HG02798 (cell line): ENCODE results near the gene ZNF48.

Experiments
- ATAC-seq: cut with Tn5 transposase; IDR thresholded peaks from one replicate; pipeline ENCODE4 v1.9.1; 2021; ENCODE audit warnings: mild to moderate bottlenecking; ENCODE audit not compliant: unreplicated experiment, poor library complexity

Gene ZNF48

DNA sequence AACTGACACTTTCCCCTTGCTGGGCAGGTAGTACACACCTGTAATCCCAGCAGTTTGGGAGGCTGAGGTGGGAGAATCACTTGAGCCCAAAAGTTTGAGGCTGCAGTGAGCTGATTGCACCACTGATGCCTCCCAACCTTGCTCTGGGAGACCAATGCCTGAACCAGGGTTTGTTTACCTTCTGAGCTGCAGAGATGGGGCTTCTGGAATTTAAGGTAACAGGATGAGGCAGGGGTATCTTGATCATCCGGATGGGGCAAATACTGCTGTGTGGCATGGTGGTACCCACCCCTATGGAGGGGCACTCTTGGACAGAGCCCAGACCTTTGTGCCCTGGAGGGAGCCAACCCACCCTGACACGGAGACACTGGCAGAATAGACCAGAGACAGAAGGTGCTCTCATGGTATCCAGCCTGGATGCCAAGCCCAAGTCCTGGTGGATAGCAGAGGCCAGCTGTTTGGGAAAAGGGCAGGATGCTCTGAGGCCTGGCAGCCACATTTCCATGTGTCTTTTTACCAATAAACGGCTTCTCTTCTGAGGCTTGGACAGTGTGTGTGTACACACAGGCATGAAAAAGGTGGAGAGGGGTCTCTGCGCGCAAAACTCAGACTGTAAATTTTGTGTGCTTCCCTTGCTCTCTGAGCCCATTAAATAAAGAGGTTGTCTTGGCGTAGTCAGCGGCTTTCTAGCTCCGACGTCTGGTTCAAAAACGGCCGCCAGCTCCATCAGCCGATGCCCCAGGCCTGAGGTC lies 4.4 kb downstream of the ZNF48 start:
- no peak for ATAC-seq

DNA sequence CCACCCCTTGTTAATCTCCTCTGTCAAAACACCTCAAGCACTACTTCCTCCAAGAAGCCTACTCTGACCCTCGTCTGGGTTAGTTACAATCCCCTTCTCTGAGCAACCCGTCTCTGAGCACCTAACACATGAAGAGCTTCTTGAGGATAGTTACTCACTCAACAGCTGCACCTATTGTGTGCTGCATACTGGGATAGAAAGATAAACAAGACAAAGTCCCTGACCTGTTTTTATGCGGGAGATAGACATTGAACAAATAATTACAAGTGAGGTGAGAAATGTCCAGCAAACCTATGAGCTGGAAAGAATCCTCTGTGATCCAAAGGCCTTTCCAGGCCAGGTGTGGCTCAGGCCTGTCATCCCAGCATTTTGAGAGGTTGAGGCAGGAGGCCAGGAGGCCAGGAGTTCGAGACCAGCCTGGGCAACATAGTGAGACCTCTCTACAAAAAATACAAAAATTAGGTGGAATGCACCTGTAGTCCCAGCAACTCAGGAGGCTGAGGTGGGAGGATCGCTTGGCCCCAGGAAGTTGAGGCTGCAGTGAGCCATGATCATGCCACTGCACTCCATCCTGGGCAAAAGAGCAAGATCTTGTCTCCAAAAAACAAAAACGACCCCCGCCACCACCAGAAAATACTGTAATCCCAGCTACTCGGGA lies 6.7 kb downstream of the ZNF48 start:
- no peak for ATAC-seq

DNA sequence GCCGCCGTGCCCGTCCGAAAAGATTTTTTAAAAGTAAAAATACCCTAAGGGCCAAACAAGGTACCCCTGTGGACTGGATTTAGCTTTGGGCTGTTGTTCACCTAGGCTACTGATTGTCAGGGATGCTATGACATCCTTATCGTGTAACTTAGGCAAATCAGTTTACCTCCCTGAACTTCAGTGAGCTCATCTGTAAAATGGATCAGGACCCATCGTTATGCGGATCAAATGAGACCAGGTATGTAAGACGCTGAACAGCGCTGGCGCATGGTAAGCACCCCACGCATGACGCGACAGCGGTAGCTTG lies 11.5 kb downstream of the ZNF48 start:
- ATAC-seq: no peak

DNA sequence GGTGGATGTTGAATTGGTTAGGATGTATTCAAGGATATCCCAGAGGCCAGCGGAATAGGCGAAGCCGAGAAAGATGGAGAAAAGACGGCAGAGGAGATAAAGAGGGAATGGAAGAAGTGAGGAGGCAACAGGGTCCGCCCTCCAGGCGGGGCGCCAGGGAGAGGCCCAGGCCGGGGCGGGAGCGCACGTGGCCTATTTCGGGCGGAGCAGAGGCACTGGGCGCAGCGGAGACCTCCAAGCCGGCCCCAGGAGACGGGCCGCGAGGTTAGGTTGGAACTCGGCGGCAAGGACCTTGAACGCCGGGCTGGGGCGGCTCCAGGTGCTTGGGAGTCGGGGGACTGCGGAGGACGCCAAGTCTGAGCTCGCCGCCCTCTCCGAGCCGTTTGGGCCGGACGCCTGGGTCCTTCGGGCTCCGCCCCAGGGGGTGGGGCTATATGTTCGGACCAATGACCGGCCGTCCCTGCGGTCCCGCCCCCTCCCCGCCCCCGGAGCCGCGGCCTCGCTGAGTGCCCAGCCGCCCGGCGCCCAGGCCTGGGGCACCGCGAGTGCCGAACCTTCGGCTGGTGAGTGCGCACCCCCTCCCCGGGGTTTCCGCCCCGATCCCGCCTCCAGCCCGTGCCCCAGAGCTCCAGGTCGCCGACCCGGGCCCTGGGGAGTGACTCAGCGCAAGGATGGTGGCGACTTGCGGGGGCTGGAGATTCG lies 12.0 kb downstream of the ZNF48 start, which contains the start of gene ZNF771:
Gene ZNF771, plus strand, starts transcription at position 505 of the 702 bp plus-strand sequence. CDS start 448 bp downstream, outside the sequence.
- ATAC-seq: peak; percentile 88

DNA sequence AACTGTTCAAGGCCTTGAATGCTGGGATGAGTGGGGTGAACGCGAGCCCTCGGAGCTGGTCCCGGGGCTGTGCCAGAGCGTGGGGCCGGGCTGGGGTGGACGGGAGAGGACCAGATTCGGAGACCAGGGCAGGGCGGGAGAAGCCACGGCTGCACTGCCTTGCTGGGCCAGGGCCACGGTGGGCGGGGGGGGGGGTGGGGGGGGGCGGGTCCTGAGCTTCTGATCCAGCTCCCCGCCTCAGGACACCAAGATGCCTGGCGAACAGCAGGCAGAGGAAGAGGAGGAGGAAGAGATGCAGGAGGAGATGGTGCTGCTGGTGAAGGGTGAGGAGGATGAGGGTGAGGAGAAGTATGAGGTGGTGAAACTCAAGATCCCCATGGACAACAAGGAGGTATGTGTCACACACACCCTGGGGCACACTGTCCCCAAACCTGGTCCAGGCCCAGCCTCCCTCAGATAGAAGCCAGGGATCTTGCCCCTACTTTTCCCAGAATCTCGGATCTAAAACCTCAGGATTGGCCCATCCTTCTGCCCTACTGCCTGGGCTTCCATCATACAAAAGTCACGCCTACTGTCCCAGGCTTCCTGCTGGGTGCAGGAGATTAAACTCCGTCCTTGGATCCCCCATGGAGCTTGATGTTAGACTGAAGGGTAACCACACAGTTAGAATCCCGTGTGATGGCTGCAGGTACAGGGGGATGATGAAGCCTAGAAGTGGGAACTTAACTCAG lies 12.7 kb downstream of the ZNF48 start:
- no peak for ATAC-seq

DNA sequence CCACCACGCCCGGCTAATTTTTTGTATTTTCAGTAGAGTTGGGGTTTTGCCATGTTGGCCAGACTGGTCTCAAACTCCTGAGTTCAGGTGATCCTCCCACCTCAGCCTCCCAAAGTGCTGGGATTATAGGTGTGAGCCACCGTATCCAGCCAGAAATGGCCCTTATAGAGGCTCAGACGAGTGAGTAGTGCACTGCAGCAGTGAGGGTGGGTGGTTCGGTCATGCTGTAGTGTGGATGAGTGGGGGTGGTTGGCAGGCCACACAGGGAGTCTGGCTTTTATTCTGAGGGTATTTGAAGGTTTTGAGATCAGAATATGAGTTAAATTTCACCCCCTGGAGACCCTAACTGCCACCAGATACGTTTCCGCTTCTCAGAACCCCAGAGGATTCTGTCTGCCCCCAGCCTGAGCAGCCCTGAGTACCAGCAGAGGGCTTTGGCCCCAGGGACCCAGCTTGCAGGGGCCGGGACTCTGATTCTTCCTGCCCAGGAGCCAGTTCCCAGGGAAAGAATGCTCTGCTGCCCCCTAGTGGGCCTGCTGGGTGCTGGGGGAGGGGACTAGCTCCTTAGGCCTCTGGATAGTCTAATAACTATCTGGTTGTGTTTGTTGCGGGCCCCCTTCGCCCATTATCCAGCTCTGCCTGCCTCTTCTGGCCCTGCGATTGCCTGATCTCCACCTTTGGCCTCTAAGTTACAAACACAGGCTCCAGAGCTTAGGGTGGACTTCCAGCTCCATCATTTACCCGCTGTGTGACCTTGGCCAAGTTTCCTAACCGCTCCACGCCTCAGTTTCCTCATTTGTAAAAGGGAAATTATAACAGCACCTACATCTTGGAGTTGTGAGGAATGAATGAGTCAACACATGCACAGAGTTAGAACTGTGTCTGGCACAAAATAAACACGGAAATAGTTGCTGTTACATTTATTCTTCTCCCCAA lies 14.2 kb downstream of the ZNF48 start:
- ATAC-seq: peak; percentile 56

DNA sequence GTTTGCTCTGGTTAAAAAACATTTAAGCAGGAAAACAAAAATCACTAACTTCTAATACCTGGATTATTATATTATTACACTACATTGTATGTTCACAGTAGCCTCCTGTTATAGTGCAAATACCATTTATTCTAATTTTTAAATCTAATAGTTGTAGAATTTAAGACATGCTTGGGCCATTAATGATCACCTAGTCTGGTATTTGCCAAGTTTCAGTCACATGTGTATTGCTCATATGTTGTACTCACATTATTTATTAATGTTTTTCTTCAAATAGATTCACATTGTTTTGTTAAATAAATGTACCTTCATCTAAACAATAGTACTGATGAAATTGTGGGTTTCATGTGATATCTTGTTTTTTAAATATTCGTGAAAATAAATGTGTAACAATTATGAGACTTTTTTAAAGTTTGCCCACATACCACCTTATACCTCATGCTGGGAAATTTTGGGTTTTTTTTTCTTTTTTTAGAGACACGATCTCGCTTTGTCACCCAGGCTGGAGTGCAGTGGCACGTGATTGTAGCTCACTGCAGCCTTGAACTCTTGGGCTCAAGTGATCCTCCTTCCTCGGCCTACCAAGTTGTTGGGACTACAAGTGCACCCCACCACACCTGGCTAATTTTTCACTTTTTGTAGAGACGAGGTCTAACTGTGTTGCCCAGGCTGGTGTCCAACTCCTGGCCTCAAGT lies 18.0 kb downstream of the ZNF48 start:
- no peak for ATAC-seq

DNA sequence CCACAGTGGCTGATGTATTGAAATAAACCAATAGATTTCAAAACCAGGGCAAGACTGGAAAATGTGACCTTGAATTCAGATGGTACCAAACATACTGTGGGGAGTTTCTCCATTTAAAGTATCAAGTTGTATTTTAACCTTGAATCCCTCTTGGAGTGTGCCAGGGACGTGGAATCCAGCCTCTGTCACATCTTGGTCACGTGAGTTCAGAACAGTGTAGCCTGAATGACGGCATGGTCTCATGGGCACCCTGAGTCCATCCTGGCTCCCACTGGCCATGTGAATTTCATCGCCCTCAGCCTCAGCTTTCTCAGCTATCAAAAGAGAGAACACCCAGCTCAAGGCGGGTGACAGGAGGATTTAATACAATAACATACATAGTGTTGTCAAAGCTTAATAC lies 18.9 kb downstream of the ZNF48 start:
- no peak for ATAC-seq

DNA sequence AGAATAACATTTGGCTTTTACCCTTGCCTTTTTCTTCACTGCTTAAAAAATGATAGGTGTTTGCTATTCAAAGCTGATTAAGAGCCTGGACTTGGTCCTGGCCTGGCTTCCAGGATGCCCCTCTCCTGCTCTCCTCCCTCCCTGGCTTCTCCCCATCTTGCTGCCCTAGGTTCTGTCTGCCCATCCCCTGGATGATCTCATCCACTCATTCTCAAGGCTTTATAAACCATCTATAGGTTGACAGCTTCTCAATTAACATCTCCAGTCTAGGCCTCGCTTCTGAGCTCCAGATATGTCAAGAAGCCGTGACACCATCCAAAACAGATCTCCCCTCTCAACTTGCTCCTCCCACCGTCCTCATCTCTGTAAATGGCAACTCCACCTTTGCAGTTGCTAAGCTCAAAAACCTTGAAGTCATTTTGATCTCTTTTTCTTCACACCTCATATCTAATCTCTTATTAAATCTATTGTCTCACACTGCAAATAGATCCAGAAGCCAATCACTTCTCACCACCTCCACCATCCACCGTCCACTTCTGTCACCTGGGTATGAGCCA lies 20.9 kb downstream of the ZNF48 start:
- no peak for ATAC-seq

DNA sequence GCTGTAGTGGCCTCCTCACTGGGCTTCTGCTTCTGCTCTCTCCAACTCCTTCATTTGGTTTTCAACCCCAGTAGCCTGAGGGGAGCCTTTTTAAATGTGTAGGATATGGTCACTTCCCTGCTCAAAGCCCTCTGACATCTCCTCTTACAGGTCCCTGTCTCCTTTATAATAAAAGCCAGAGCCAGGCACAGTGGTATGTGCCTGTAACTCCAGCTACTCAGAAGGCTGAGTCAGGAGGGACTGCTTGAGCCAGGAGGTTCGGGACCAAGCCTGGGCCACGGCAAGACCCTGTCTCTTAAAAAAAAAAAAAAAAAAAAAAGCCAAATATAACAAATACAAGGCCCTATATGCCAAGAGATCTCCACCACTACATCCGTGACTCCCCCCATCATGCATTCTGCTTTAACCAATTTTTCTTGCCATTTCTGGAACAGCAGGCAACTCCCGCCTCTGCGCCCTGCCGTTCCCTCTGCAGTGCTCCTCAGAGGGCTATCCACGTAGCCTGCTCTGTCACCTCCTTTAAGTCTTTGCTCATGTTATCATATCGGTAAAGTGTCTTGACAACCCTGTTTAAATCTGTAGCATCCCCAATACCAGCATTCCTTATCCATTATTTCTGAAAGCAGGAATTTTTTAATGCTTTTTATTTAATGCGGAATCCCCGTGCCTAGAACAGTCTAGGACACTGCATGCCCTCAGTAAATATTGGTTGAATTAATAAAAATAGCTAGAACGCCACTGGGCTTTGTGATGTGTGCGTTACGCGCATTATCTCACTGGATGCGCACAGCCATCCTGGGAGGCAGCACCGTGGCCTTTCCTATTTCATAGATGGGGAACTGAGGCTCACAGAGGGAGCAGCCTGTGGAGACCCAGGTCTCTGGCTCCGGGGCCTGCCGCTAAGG lies 21.7 kb downstream of the ZNF48 start:
- ATAC-seq: no peak

DNA sequence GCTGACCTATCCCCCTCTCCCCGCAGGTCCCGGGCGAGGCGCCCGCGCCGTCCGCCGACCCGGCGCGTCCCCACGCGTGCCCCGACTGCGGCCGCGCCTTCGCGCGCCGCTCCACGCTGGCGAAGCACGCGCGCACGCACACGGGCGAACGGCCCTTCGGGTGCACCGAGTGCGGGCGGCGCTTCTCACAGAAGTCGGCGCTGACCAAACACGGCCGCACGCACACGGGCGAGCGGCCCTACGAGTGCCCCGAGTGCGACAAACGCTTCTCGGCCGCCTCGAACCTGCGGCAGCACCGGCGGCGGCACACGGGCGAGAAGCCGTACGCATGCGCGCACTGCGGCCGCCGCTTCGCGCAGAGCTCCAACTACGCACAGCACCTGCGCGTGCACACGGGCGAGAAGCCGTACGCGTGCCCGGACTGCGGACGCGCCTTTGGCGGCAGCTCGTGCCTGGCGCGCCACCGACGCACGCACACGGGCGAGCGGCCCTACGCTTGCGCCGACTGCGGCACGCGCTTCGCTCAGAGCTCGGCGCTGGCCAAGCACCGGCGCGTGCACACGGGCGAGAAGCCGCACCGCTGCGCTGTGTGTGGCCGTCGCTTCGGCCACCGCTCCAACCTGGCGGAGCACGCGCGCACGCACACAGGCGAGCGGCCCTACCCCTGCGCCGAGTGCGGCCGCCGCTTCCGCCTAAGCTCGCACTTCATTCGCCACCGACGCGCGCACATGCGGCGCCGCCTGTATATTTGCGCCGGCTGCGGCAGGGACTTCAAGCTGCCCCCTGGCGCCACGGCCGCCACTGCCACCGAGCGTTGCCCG lies 22.5 kb downstream of the ZNF48 start:
- ATAC-seq: peak; percentile 86

DNA sequence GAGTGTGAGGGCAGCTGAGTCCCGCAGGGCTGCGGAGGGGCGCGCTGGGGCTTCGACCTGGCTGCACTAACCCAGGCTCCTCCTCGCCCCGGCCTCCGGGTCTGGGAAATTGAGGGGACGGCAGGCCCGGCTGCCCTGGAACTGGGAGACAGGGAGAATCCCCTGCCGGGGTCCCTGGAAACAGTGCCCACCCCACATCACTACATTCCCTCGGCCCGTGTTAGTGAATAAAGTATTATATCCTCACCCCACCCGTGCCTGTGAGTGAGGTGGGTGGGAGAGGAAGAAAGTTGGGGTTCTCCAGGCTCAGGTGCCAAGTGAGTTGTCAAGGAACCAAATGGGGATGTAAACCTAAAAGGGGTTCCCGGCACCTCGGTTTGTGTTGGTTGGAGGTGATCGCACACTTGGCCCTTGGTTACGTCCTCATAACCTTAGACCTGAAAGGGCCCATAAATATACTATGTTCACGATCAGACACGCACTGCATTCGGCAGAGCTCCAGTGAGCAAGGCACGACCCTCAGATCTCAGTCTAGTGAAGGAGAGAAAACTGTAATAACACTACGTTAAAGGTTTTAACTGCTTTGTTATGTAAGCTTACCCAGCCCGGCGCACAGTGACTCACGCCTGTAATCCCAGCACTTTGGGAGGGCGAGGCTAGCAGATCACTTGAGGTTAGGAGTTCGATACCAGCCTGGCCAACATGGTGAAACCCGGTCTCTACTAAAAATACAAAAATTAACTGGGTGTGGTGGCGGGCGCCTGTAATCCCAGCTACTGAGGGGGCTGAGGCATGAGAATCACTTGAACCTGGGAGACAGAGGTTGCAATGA lies 23.3 kb downstream of the ZNF48 start:
- no peak for ATAC-seq

DNA sequence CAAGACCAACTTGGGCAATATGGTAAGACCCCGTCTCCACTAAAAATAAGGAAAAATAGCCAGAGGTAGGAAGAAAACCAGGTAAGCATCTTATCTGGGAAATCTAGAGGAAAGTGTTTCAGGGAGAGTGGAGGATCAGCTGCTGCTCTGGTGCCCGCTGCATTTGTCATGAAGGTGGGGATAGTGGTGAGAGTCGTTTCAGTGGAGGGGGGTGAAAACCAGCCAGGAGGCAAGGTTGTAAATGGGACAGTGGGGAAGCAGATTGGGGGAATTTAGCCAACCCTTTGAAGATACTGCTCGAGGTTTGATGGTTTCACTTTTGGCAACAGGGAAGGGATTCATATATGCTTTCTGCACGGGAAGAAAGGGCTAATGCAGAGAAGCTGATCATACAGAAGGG lies 25.8 kb downstream of the ZNF48 start:
- ATAC-seq: no peak

DNA sequence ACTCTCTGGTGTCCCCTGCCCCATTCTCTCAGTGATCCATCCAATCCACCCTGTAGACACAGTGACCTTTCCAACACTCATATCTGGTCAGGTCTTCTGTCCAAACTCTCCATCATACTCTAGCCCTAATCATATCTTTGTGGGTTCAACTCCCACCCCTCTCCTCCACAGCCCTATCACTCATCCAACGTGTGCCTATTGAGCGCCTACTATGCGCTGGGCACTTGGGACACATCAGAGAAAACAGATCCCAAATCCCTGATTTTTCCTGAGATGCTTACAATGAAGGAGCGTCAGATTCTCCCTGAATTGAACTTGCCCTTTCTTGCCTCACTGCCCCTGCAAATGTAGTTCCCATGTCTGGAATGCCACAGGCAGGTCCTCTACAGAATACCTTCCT lies 32.8 kb downstream of the ZNF48 start:
- ATAC-seq: no peak

DNA sequence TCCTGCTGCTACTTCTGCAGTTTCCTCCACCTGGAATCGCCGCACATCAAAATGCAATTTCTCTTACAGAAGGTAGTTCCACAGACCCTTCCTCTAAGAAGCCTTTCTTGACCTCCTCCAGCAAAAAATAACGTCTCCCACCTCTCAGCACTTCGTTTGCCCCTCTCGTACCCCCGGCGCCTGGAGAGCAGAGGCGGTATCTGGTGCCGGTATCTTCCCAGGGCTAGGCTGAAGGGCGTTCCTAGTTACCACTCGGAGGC lies 34.1 kb downstream of the ZNF48 start:
- ATAC-seq: no peak

DNA sequence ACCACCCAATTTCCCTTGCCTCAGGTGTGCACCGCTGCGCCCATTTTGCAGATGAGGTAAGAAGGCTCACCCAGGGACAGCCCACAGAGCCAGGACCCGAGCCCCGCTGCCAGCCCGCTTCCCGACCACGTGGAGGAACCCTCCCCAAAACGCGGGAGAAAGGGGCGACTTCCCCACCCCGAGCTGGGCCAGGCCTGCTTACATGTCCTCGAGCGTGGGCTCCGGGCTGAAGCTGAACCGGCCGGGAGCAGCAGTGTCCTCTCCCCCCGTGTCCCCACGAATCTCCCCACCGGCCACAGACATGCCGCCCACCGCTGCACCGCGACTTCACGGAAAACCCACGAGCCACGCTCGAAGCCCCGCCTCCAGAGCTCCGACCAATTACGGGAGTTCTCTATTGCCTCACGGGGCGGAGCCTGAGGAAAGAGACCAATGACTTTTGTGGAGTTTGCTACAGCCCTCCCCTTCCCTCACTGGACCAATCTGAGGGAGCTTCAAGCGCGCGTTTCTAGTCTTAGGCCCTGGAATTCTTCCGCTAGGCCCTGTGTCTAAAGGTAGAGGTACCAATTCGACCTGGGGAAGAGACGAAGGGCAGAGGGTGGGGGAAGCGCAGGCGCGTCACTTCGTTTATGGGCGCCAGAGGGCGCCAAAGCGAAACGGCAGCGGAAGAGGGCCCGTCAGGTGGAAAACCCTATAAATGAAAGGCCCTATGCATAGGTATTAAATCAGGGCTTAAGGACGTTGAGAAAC lies 34.6 kb downstream of the ZNF48 start, which contains the start of gene DCTPP1:
Gene DCTPP1, minus strand, starts transcription at position 353 of the 750 bp plus-strand sequence. Its CDS starts 50 bp downstream, at position 303.
- peak; percentile 97 for ATAC-seq
